ENCODE measurements around the gene POLQ.

DNA sequence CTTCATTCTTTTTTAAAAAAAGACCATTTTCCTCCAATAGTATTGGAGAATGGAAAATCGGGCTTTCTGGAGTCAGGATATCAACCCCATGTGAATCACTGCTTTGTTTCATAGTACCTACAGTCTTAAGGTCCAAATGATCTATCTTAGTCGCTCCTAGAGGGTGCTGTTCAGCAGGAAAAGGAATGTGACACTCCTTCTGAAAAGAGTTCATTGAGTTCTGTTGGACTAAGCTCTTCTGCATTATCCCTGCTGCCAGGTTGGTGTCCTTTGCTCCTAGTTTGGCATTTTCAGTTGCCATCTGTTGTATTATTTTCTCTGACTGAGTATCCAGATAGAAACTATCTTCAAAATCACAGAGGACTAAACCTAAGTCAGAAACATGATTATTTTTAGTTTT is 57.2 kb downstream of the POLQ start:
- no peak for TF ChIP-seq EZH2 (IDR thresholded peaks at IDR 0.05; ENCODE audit: insufficient read depth, poor library complexity, severe bottlenecking)
- no peak for TF ChIP-seq EZH2phosphoT487 (IDR thresholded peaks at IDR 0.05; ENCODE audit: insufficient read depth, low read depth)

Data from GM23248 (cell line).